Spinal cord (tissue), 10 donors: Measurements from ENCODE around the gene WDR6. TPM values are rescaled to one million over a fixed set of nuclear protein-coding genes. Genes with fewer than 3 reads are reported as not detected.
A peak's percentile ranks its signal among the peaks of the same experiment; 100 is the strongest.

Source experiments
- DNase-seq, 6 donors: peaks; one replicate each; pipeline versions ENCODE4 v3.0.0 to v3.0.0-alpha.2; 2013 to 2015; ENCODE audit warnings: low spot score in 6 of 6, low read depth in 4 of 6
- H3K27ac ChIP-seq: one replicate; pipeline ENCODE4 v1.5.1; 2013; ENCODE audit warnings: low read depth, low read length, control low read depth
- H3K27me3 ChIP-seq: one replicate; pipeline ENCODE4 v1.6.1; 2013; ENCODE audit warnings: low read length; ENCODE audit not compliant: control insufficient read depth, insufficient read depth
- H3K36me3 ChIP-seq: one replicate; pipeline ENCODE4 v1.6.1; 2013; ENCODE audit warnings: low read length; ENCODE audit not compliant: control insufficient read depth, insufficient read depth
- H3K4me1 ChIP-seq: one replicate; pipeline ENCODE4 v1.6.1; 2013; ENCODE audit warnings: low read length; ENCODE audit not compliant: control insufficient read depth, insufficient read depth
- H3K4me3 ChIP-seq: one replicate; pipeline ENCODE4 v1.5.1; 2013; ENCODE audit warnings: low read depth, low read length, control low read depth
- H3K9me3 ChIP-seq: one replicate; pipeline ENCODE4 v1.6.1; 2013; ENCODE audit warnings: low read length; ENCODE audit not compliant: control insufficient read depth, insufficient read depth
- WGBS: methylation state at CpG from one replicate; pipeline ENCODE4 v1.1.5; 2013; ENCODE audit warnings: missing lambda C conversion rate; ENCODE audit not compliant: insufficient coverage; 5-methylcytosine and 5-hydroxymethylcytosine counted together
- polyA plus RNA-seq, 2 donors: library from polyadenylated mRNA; unstranded; fragments of 120-200 nt; gene quantifications; one replicate each; pipeline ENCODE4 v1.2.1, GENCODE V29; 2013; ENCODE audit not compliant: insufficient read length in 2 of 2
- total RNA-seq, 2 donors: library from RNA; depleted of rRNA in 1 of 2; stranded (reverse); fragments of 120-200 nt in 1 of 2; fragments of >200 nt in 1 of 2; gene quantifications; one replicate each; pipeline versions ENCODE4 v1.2.3 to v1.2.4, GENCODE V29; 2013 to 2014
- donor health status: healthy.

WDR6 gene
- total and polyA plus RNA-seq, 4 donors, result 81.7 to 241 (median 193) TPM

GRCh38 chr3:48989796-48990635 is 17.2 kb upstream of the WDR6 start, which contains the start of gene P4HTM:
Gene P4HTM (plus strand): TSS chr3:48990241. CDS start chr3:48990257, 16 bp downstream.
- Histone ChIP-seq H3K36me3 (peaks cover 24% of the 10 kb centered on the region), H3K9me3 (no peaks in the 10 kb centered on the region), H3K4me3 (peak within 1 kb of the TSS; percentile 81), H3K27ac (peak within 1 kb of the TSS; percentile 98), H3K4me1 (peaks cover 30% of the 10 kb centered on the region), H3K27me3 (no peaks in the 10 kb centered on the region)
- WGBS, result under 1% methylated on average over 91 of the region's 91 CpGs
- DNase-seq, result peak in 5 of 6 donors; percentile 69 to 96 (median 80)

GRCh38 chr3:48990636-48991469 is 16.3 kb upstream of the WDR6 start:
- Histone ChIP-seq H3K27me3 (no peaks in the 10 kb centered on the region), H3K4me1 (peaks cover 30% of the 10 kb centered on the region), H3K4me3 (peak overlapping the region; percentile 62), H3K36me3 (peaks cover 27% of the 10 kb centered on the region), H3K9me3 (no peaks in the 10 kb centered on the region), H3K27ac (peak overlapping the region; percentile 66)
- 1% methylated on average over 36 of the region's 40 CpGs for WGBS
- peak in 2 of 6 donors; percentile 64 to 84 for DNase-seq

- Histone ChIP-seq H3K36me3 (peaks cover 30% of the 10 kb centered on the region), H3K4me3 (peak overlapping the region; percentile 62), H3K27me3 (no peaks in the 10 kb centered on the region), H3K4me1 (peaks cover 30% of the 10 kb centered on the region), H3K9me3 (no peaks in the 10 kb centered on the region), H3K27ac (no peak overlapping the region)
- 89% methylated on average over 3 of the region's 5 CpGs for WGBS
- no peak for DNase-seq
These were observed 15.2 kb upstream of the WDR6 start for GRCh38 chr3:48991851-48992545.

- Histone ChIP-seq H3K27me3 (no peaks in the 10 kb centered on the region), H3K36me3 (peaks cover 40% of the 10 kb centered on the region), H3K27ac (no peak overlapping the region), H3K4me1 (peaks cover 41% of the 10 kb centered on the region), H3K9me3 (no peaks in the 10 kb centered on the region), H3K4me3 (no peak overlapping the region)
- DNase-seq, result no peak
These were observed 13.4 kb upstream of the WDR6 start for GRCh38 chr3:48993834-48994233.

- H3K9me3 ChIP-seq, result no peaks in the 10 kb centered on the region
- peaks cover 57% of the 10 kb centered on the region for H3K36me3 ChIP-seq
- no peak overlapping the region for H3K27ac ChIP-seq
- peaks cover 26% of the 10 kb centered on the region for H3K4me1 ChIP-seq
- DNase-seq, result no peak
- no peak overlapping the region for H3K4me3 ChIP-seq
- H3K27me3 ChIP-seq, result no peaks in the 10 kb centered on the region
- 96% methylated on average over 7 of the region's 8 CpGs for WGBS
These were observed 10.6 kb upstream of the WDR6 start for GRCh38 chr3:48996640-48997039.

- no peak overlapping the region for H3K27ac ChIP-seq
- no peaks in the 10 kb centered on the region for H3K9me3 ChIP-seq
- H3K4me1 ChIP-seq, result peaks cover 24% of the 10 kb centered on the region
- H3K4me3 ChIP-seq, result no peak overlapping the region
- no peaks in the 10 kb centered on the region for H3K27me3 ChIP-seq
- DNase-seq, result no peak
- peaks cover 62% of the 10 kb centered on the region for H3K36me3 ChIP-seq
- WGBS, result 68% methylated on average over 8 of the region's 8 CpGs
These were observed 10.0 kb upstream of the WDR6 start for GRCh38 chr3:48997102-48997635.

GRCh38 chr3:48997714-48998637 is 9.2 kb upstream of the WDR6 start:
- no peaks in the 10 kb centered on the region for H3K9me3 ChIP-seq
- no peak overlapping the region for H3K4me3 ChIP-seq
- 22% methylated on average over 15 of the region's 20 CpGs for WGBS
- peaks cover 24% of the 10 kb centered on the region for H3K4me1 ChIP-seq
- peaks cover 69% of the 10 kb centered on the region for H3K36me3 ChIP-seq
- H3K27me3 ChIP-seq, result no peaks in the 10 kb centered on the region
- peak in 2 of 6 donors; percentile 87 to 91 for DNase-seq
- H3K27ac ChIP-seq, result no peak overlapping the region

GRCh38 chr3:48999085-48999858 is 7.9 kb upstream of the WDR6 start:
- peaks cover 65% of the 10 kb centered on the region for H3K36me3 ChIP-seq
- no peak overlapping the region for H3K4me3 ChIP-seq
- DNase-seq, result no peak
- 75% methylated on average over 8 of the region's 8 CpGs for WGBS
- H3K27ac ChIP-seq, result no peak overlapping the region
- peaks cover 24% of the 10 kb centered on the region for H3K4me1 ChIP-seq
- H3K27me3 ChIP-seq, result no peaks in the 10 kb centered on the region
- H3K9me3 ChIP-seq, result no peaks in the 10 kb centered on the region
